Liver (tissue), 9 donors: ENCODE data around the gene TNK1. TPM values are rescaled to one million over a fixed set of nuclear protein-coding genes. Genes with fewer than 3 reads are reported as not detected.

ENCODE experiments used
- DNase-seq: peaks from one replicate; pipeline ENCODE4 v3.0.0-alpha.2; 2017; ENCODE audit warnings: low spot score
- H3K27ac ChIP-seq, 2 donors: one replicate each; pipeline ENCODE4 v1.7.0; 2013; ENCODE audit warnings: inconsistent platforms in 2 of 2, low read length in 2 of 2, control low read depth in 1 of 2, low read depth in 1 of 2, mild to moderate bottlenecking in 1 of 2
- H3K27me3 ChIP-seq, 4 donors: one replicate each; pipeline versions ENCODE4 v1.6.1 to v1.7.0; 2013; ENCODE audit warnings: low read length in 3 of 4, inconsistent platforms in 1 of 4, mild to moderate bottlenecking in 1 of 4, moderate library complexity in 1 of 4; ENCODE audit not compliant: control insufficient read depth in 4 of 4, insufficient read depth in 4 of 4
- H3K36me3 ChIP-seq, 4 donors: one replicate each; pipeline versions ENCODE4 v1.6.1 to v1.7.0; 2013; ENCODE audit warnings: low read length in 3 of 4, mild to moderate bottlenecking in 3 of 4, low read depth in 1 of 4, moderate library complexity in 1 of 4; ENCODE audit not compliant: control insufficient read depth in 4 of 4, insufficient read depth in 3 of 4
- H3K4me1 ChIP-seq, 4 donors: one replicate each; pipeline versions ENCODE4 v1.6.1 to v1.7.0; 2013; ENCODE audit warnings: low read length in 3 of 4, mild to moderate bottlenecking in 3 of 4, moderate library complexity in 1 of 4; ENCODE audit not compliant: control insufficient read depth in 4 of 4, insufficient read depth in 4 of 4
- H3K4me3 ChIP-seq, 3 donors: one replicate each; pipeline versions ENCODE4 v1.6.1 to v1.7.0; 2013; ENCODE audit warnings: low read length in 3 of 3, control low read depth in 1 of 3, low read depth in 1 of 3, mild to moderate bottlenecking in 1 of 3
- H3K9ac ChIP-seq, 2 donors: one replicate each; pipeline ENCODE4 v1.7.0; 2013; ENCODE audit warnings: low read length in 2 of 2, mild to moderate bottlenecking in 2 of 2, moderate library complexity in 2 of 2, control low read depth in 1 of 2, low read depth in 1 of 2
- H3K9me3 ChIP-seq, 4 donors: one replicate each; pipeline versions ENCODE4 v1.6.1 to v1.7.0; 2013; ENCODE audit warnings: low read length in 3 of 4; ENCODE audit not compliant: control insufficient read depth in 4 of 4
- FOXA1 ChIP-seq: IDR thresholded peaks from 2 replicates; pipeline ENCODE4 v1.6.1; 2016; ENCODE audit warnings: antibody characterized with exemption
- HNF4A ChIP-seq, 2 donors: conservative IDR thresholded peaks; 2 replicates each; pipeline ENCODE4 v1.6.1; 2016; ENCODE audit warnings: antibody characterized with exemption in 2 of 2, mild to moderate bottlenecking in 2 of 2
- HNF4G ChIP-seq: IDR thresholded peaks from 2 replicates; pipeline ENCODE4 v1.6.1; 2016; ENCODE audit warnings: antibody characterized with exemption
- MAX ChIP-seq: IDR thresholded peaks from 2 replicates; pipeline ENCODE4 v1.6.1; 2016; ENCODE audit warnings: antibody characterized with exemption
- REST ChIP-seq: IDR thresholded peaks from 2 replicates; pipeline ENCODE4 v1.6.1; 2016; ENCODE audit warnings: antibody characterized with exemption, mild to moderate bottlenecking
- WGBS: extraction: QIAGEN DNeasy Blood & Tissue Kit; methylation state at CpG from one replicate; pipeline ENCODE4 v1.1.7; 2013; 5-methylcytosine and 5-hydroxymethylcytosine counted together
- polyA plus RNA-seq, 2 donors: library from polyadenylated mRNA; stranded (reverse) in 1 of 2; unstranded in 1 of 2; fragments of 200-250 nt in 1 of 2; fragments of >200 nt in 1 of 2; fragmentation: Nextera tagmentation in 1 of 2; extraction: Ambion mirVana in 1 of 2; gene quantifications; one replicate each; pipeline versions ENCODE4 v1.2.1 to v1.2.3, GENCODE V29; 2013 to 2015
- total RNA-seq, 2 donors: library from RNA; depleted of rRNA; stranded (reverse); fragments of >200 nt; gene quantifications; one replicate each; pipeline ENCODE4 v1.2.3, GENCODE V29; 2014
- donor health status: healthy.
- donor health status: healthy.
- donor health status: healthy.
- donor health status: healthy.
- donor health status: healthy.

TNK1 gene
- total and polyA plus RNA-seq, 4 donors: 0.05 to 3.5 (median 2.5) TPM

GRCh38 chr17:7343250-7343649 is 37.6 kb upstream of the TNK1 start:
- no peak for DNase-seq
- H3K9me3 ChIP-seq: no peaks in the 10 kb centered on the region
- H3K27ac ChIP-seq: no peak overlapping the region
- H3K9ac ChIP-seq: no peak overlapping the region
- 76% methylated on average over 15 of the region's 15 CpGs for WGBS
- no peaks in the 10 kb centered on the region for H3K27me3 ChIP-seq
- no peak overlapping the region for H3K4me3 ChIP-seq
- no peak for TF ChIP-seq REST
- TF ChIP-seq MAX: no peak
- no peak for TF ChIP-seq FOXA1
- no peak for TF ChIP-seq HNF4G
- no peaks in the 10 kb centered on the region for H3K4me1 ChIP-seq
- H3K36me3 ChIP-seq: no peaks in the 10 kb centered on the region

- H3K27me3 ChIP-seq: no peaks in the 10 kb centered on the region
- no peak for DNase-seq
- H3K4me1 ChIP-seq: peaks cover 1 to 16% (median 8%) of the 10 kb centered on the region in 4 donors
- TF ChIP-seq FOXA1: no peak
- no peak for TF ChIP-seq REST
- TF ChIP-seq HNF4A (conservative IDR thresholded peaks at IDR 0.05): no peak
- TF ChIP-seq MAX: no peak
- no peak overlapping the region for H3K4me3 ChIP-seq
- H3K27ac ChIP-seq: no peak overlapping the region
- H3K36me3 ChIP-seq: no peaks in the 10 kb centered on the region
- no peak overlapping the region for H3K9ac ChIP-seq
- 79% methylated on average over 18 of the region's 18 CpGs for WGBS
- H3K9me3 ChIP-seq: no peaks in the 10 kb centered on the region
These were observed 33.9 kb upstream of the TNK1 start for GRCh38 chr17:7346761-7347614.
